Measurements from ENCODE around the gene CD44.

Gene CD44

DNA sequence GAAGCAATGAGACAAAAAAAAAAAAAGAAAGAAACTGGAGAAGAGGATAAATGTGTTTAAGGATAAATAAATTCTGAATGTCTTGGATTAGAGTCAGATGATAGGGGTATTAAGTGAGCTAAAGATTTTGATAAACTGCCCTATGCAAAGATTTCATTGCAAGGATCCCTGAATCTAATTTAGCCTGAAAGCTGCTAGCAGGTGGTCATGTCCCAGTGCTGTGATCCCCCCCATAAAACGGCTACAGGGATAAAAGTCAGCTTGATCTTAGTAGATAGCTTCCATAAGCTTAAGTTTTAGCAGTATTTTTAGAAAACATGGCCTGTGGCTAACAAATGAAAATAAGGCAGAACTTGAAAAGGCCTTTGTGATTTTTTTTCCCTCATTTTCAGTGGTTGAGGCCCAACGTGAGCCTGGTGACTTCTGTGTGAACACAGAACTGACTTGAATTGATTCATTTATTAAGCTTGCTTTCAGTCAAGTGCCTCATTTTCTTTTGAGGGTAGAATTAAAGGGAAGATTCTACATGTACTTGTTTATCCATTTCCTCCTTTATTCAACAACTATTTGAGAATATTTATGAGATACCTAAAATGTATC lies 44.5 kb downstream of the CD44 start:
- in situ Hi-C loops (cut with MboI; ENCODE audit: low pct_unique_long_range_greater_than_20kb, low sequenced_read_pairs, unreplicated experiment): no loop called here
- TF ChIP-seq, protein P1, sequence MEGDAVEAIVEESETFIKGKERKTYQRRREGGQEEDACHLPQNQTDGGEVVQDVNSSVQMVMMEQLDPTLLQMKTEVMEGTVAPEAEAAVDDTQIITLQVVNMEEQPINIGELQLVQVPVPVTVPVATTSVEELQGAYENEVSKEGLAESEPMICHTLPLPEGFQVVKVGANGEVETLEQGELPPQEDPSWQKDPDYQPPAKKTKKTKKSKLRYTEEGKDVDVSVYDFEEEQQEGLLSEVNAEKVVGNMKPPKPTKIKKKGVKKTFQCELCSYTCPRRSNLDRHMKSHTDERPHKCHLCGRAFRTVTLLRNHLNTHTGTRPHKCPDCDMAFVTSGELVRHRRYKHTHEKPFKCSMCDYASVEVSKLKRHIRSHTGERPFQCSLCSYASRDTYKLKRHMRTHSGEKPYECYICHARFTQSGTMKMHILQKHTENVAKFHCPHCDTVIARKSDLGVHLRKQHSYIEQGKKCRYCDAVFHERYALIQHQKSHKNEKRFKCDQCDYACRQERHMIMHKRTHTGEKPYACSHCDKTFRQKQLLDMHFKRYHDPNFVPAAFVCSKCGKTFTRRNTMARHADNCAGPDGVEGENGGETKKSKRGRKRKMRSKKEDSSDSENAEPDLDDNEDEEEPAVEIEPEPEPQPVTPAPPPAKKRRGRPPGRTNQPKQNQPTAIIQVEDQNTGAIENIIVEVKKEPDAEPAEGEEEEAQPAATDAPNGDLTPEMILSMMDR (IDR thresholded peaks at IDR 0.05; ENCODE audit: extremely low read depth, insufficient read depth, missing control alignments): no peak
- DNase-seq (ENCODE audit: low spot score): no peak

DNA sequence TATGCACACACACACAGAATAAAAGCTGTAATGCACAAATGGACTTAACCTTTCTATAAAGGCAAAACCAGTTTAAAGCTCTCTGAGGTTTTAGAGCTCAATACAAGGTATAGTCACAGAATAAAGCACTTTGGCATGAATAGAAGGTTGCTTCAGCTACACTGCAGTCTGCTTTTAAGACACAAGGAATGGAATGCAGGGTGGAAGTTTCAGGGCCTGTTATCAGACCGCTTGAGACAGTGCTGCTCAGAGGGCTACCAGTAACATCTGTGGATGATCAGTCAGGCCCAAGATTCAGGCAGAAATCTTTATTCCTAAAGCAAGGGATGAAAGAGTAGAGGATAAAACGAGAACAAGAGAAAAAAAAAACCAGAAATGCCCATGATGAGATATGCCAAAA lies 46.7 kb downstream of the CD44 start:
- DNase-seq (ENCODE audit: low spot score): no peak
- in situ Hi-C loops (cut with MboI; ENCODE audit: low pct_unique_long_range_greater_than_20kb, low sequenced_read_pairs, unreplicated experiment): no loop called here
- TF ChIP-seq, protein P1 (IDR thresholded peaks at IDR 0.05; ENCODE audit: extremely low read depth, insufficient read depth, missing control alignments): no peak

DNA sequence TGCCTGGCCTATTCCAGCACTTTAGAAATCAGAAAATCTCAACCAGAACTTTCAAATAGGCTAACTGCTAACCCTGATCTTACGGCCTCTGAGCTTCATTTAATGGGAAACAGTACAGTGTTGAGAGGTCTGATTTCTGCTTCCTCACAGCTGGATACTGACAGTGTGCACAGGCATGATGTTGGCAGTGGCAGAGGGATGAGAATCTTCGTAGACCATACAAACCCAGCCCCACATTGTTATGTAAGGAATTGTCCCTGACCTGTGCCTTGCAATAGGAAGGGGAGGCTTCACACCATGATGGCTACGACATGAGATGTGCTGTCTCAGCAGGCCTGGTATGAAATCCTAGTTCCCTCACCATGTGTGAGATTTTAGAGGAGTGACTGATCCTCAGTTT lies 49.0 kb downstream of the CD44 start:
- in situ Hi-C loops (cut with MboI; ENCODE audit: low pct_unique_long_range_greater_than_20kb, low sequenced_read_pairs, unreplicated experiment): no loop called here
- TF ChIP-seq, protein P1 (IDR thresholded peaks at IDR 0.05; ENCODE audit: extremely low read depth, insufficient read depth, missing control alignments): no peak
- DNase-seq (ENCODE audit: low spot score): no peak

DNA sequence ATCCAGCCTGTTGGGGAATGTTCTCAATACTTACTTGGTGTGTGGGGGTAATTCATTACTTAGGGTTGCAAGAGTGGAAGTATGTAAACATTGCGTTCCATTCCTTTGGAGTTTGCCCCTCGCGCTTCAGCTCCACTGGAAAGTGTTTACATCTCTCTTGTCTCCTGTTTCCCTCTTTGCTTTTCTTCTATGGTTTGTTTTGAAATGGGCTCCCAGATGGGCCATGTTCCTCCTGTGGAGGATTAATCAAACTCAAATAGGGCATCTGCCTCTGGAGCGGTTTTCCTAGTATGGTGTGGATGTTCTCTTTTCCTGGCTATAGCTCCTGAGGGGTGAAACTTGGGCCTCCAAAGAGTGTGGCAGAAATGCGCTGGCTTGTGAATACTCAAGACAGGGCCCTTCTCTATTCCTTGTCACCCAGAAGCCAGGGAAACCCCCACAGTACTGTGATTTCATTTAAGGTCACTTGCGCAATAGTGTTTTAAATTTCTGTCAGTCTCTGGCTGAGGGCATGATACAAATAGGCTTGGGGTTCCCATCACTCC lies 51.9 kb downstream of the CD44 start:
- in situ Hi-C loops (cut with MboI; ENCODE audit: low pct_unique_long_range_greater_than_20kb, low sequenced_read_pairs, unreplicated experiment): no loop called here
- TF ChIP-seq, protein P1 (IDR thresholded peaks at IDR 0.05; ENCODE audit: extremely low read depth, insufficient read depth, missing control alignments): no peak
- no peak for DNase-seq (ENCODE audit: low spot score)

DNA sequence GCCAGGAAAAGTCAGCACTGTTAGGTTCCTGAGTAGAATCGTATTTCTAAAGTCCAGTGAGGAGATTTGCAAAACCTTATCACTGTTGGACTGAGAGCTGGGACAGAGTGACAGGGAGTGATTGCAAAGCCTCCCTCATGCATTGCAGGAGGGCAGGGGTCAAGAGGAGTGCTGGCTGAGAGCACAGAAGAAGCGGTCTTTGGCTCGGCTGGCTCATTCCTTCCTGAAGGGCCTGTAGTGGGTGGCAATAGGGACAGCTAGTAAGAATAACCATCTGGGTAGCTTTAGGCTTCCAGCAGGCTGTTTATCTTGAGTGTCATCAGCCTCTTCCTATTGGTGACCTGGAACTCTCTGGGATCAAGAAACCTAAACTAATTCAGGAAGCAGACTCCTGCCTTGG lies 53.4 kb downstream of the CD44 start:
- TF ChIP-seq, protein P1 (IDR thresholded peaks at IDR 0.05; ENCODE audit: extremely low read depth, insufficient read depth, missing control alignments): no peak
- in situ Hi-C loops (cut with MboI; ENCODE audit: low pct_unique_long_range_greater_than_20kb, low sequenced_read_pairs, unreplicated experiment): no loop called here
- DNase-seq (ENCODE audit: low spot score): no peak

DNA sequence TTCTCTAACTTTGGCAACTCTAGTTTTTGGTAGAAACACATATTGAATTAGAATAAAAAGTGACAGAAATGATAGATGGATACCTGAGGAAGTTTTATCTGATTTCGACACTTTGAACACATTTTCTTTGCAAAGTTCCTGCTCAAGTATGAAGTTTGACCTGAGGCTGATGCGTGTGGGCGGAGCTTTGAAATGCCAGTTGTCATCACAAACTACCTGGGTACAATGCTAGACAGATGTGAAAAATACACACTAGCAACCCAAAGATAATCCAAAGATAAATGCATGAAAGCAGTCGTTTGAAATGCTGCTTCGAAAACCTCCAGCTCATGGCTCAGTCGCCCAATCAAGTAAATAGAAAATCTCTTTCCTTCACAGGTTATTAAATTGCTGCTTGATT lies 54.8 kb downstream of the CD44 start:
- in situ Hi-C loops (cut with MboI; ENCODE audit: low pct_unique_long_range_greater_than_20kb, low sequenced_read_pairs, unreplicated experiment): no loop called here
- no peak for DNase-seq (ENCODE audit: low spot score)
- TF ChIP-seq, protein P1 (IDR thresholded peaks at IDR 0.05; ENCODE audit: extremely low read depth, insufficient read depth, missing control alignments): no peak
